CD14-positive monocyte (primary cell): ENCODE data around the gene TUBB2A. TPM values are rescaled to one million over a fixed set of nuclear protein-coding genes. Genes with fewer than 3 reads are reported as not detected.
A peak's percentile ranks its signal among the peaks of the same experiment; 100 is the strongest.
"Not testable (repeated sequence)": the region's sequence is repeated elsewhere in the genome, so short reads cannot be mapped to it uniquely, and the experiment has no call there.

ENCODE experiments used
- DNase-seq, 3 donors: peaks; one replicate each; pipeline ENCODE4 v3.0.0-alpha.2; 2011 to 2022
- H2AFZ ChIP-seq: 2 replicates; pipeline ENCODE4 v1.6.0; 2012; ENCODE audit warnings: mild to moderate bottlenecking, low read depth, low read length, inconsistent platforms; ENCODE audit not compliant: insufficient read depth, poor library complexity, severe bottlenecking
- H3K27ac ChIP-seq, 2 donors: 1 replicate in 1 of 2; 2 replicates in 1 of 2; pipeline ENCODE4 v1.5.1; 2012 to 2013; ENCODE audit warnings: low read length in 2 of 2, control low read depth in 1 of 2, inconsistent platforms in 1 of 2, low read depth in 1 of 2, mild to moderate bottlenecking in 1 of 2
- H3K27me3 ChIP-seq, 2 donors: one replicate each; pipeline versions ENCODE4 v1.6.0 to v1.6.1; 2011 to 2013; ENCODE audit warnings: low read length in 2 of 2; ENCODE audit not compliant: control insufficient read depth in 2 of 2, insufficient read depth in 2 of 2
- H3K36me3 ChIP-seq, 2 donors: replicated peaks in 1 of 2; 1 replicate in 1 of 2; 2 replicates in 1 of 2; pipeline versions ENCODE4 v1.5.1 to v1.6.1; 2012 to 2013; ENCODE audit warnings: low read length in 2 of 2, control low read depth in 1 of 2, inconsistent platforms in 1 of 2, mild to moderate bottlenecking in 1 of 2; ENCODE audit not compliant: insufficient read depth in 2 of 2, control insufficient read depth in 1 of 2
- H3K4me1 ChIP-seq, 2 donors: 1 replicate in 1 of 2; 2 replicates in 1 of 2; pipeline versions ENCODE4 v1.5.1 to v1.6.1; 2012 to 2013; ENCODE audit warnings: low read length in 2 of 2, control low read depth in 1 of 2, inconsistent platforms in 1 of 2, mild to moderate bottlenecking in 1 of 2, moderate library complexity in 1 of 2; ENCODE audit not compliant: insufficient read depth in 2 of 2, control insufficient read depth in 1 of 2
- H3K4me2 ChIP-seq: replicated peaks from 2 replicates; pipeline ENCODE3; 2012; ENCODE audit warnings: low read length, moderate library complexity, mild to moderate bottlenecking; ENCODE audit not compliant: poor library complexity, severe bottlenecking; ENCODE audit errors: extremely low read depth
- H3K4me3 ChIP-seq, 3 experiments: fragments of 200-600 bp in 1 of 3; sonication (generic) in 1 of 3; replicated peaks in 1 of 3; 1 replicate in 2 of 3; 2 replicates in 1 of 3; pipeline ENCODE4 v1.5.1; 2011 to 2013; ENCODE audit warnings: low read length in 3 of 3, mild to moderate bottlenecking in 3 of 3, control low read depth in 2 of 3, low read depth in 2 of 3, inconsistent platforms in 1 of 3, moderate library complexity in 1 of 3
- H3K79me2 ChIP-seq: 2 replicates; pipeline ENCODE4 v1.6.0; 2012; ENCODE audit warnings: mild to moderate bottlenecking, control low read depth, inconsistent platforms, low read length, moderate library complexity; ENCODE audit not compliant: insufficient read depth
- H3K9ac ChIP-seq: 2 replicates; pipeline ENCODE4 v1.6.0; 2017; ENCODE audit warnings: low read length, mild to moderate bottlenecking; ENCODE audit not compliant: insufficient read depth, poor library complexity, severe bottlenecking
- H3K9me3 ChIP-seq, 2 donors: replicated peaks in 1 of 2; 1 replicate in 1 of 2; 2 replicates in 1 of 2; pipeline versions ENCODE4 v1.5.1 to v1.6.1; 2012 to 2013; ENCODE audit warnings: low read length in 2 of 2, control low read depth in 1 of 2; ENCODE audit not compliant: control insufficient read depth in 1 of 2, insufficient read depth in 1 of 2
- H4K20me1 ChIP-seq: 2 replicates; pipeline ENCODE4 v1.6.0; 2012; ENCODE audit warnings: mild to moderate bottlenecking, low read length, control low read depth, moderate library complexity; ENCODE audit not compliant: insufficient read depth
- H3K27ac Mint-ChIP-seq, 7 donors: one replicate each; pipeline ENCODE4 v1.8.0; 2020; ENCODE audit warnings: mild to moderate bottlenecking in 7 of 7, mixed read lengths in 7 of 7, moderate library complexity in 6 of 7, inconsistent platforms in 2 of 7
- H3K27me3 Mint-ChIP-seq, 3 donors: one replicate each; pipeline ENCODE4 v1.8.0; 2021 to 2022; ENCODE audit warnings: low read depth in 3 of 3, mild to moderate bottlenecking in 3 of 3, mixed read lengths in 3 of 3, moderate library complexity in 3 of 3, inconsistent platforms in 1 of 3
- H3K36me3 Mint-ChIP-seq, 2 donors: one replicate each; pipeline ENCODE4 v1.8.0; 2020; ENCODE audit warnings: mixed read lengths in 2 of 2, inconsistent platforms in 1 of 2, mild to moderate bottlenecking in 1 of 2
- H3K4me1 Mint-ChIP-seq: one replicate; pipeline ENCODE4 v1.8.0; 2020; ENCODE audit warnings: mild to moderate bottlenecking, mixed read lengths
- H3K4me3 Mint-ChIP-seq, 2 donors: one replicate each; pipeline ENCODE4 v1.8.0; 2020; ENCODE audit warnings: mild to moderate bottlenecking in 2 of 2, mixed read lengths in 2 of 2, moderate library complexity in 1 of 2
- H3K9me3 Mint-ChIP-seq, 7 donors: one replicate each; pipeline ENCODE4 v1.8.0; 2020 to 2022; ENCODE audit warnings: mixed read lengths in 7 of 7, mild to moderate bottlenecking in 6 of 7, moderate library complexity in 6 of 7, inconsistent platforms in 2 of 7
- CTCF ChIP-seq: fragments of 200-600 bp; IDR thresholded peaks from one replicate; pipeline ENCODE4 v1.8.0; 2022; ENCODE audit warnings: antibody characterized with exemption, mild to moderate bottlenecking
- WGBS: methylation state at CpG from one replicate; pipeline ENCODE4 v1.1.5; 2013; ENCODE audit warnings: missing lambda C conversion rate; ENCODE audit not compliant: insufficient coverage; 5-methylcytosine and 5-hydroxymethylcytosine counted together
- intact Hi-C, 2 donors: fragments of 100-400 bp; cut with micrococcal nuclease; formaldehyde crosslinking; loops; one replicate each; pipeline versions ENCODE4 v1.15.0 to v1.15.1; 2023
- polyA plus RNA-seq, 3 donors: library from polyadenylated mRNA; depleted of rRNA in 1 of 3; unstranded in 2 of 3; stranded (reverse) in 1 of 3; fragments of 300-500 nt in 2 of 3; fragments of >200 nt in 1 of 3; fragmentation: Illumina TruSeq in 2 of 3; gene quantifications; 1 replicate in 2 of 3; 2 replicates in 1 of 3; pipeline ENCODE4 v1.2.3, GENCODE V29; 2012 to 2021

Gene TUBB2A
- polyA plus RNA-seq, 3 donors = 2.4 to 74.3 (median 4.2) TPM

- Mint-ChIP-seq H3K4me1 (peaks cover 30% of the 10 kb centered on the region), H3K27me3 (peaks cover 0 to 2% (median 0%) of the 10 kb centered on the region in 3 donors), H3K27ac (peak overlapping the region; percentile 78 to 93 (median 90)), H3K36me3 (peaks cover 9 to 11% of the 10 kb centered on the region in 2 donors), H3K4me3 (peak overlapping the region in 1 of 2 donors; percentile 28), H3K9me3 (no peaks in the 10 kb centered on the region)
- Histone ChIP-seq H3K4me1 (peaks cover 26 to 33% of the 10 kb centered on the region in 2 donors), H3K9me3 (no peaks in the 10 kb centered on the region), H3K27me3 (no peaks in the 10 kb centered on the region), H3K9ac (no peak overlapping the region), H3K36me3 (no peaks in the 10 kb centered on the region), H3K4me2 (peak overlapping the region; percentile 68), H4K20me1 (no peaks in the 10 kb centered on the region), H3K79me2 (no peaks in the 10 kb centered on the region), H2AFZ (no peak overlapping the region), H3K4me3 (no peak overlapping the region), H3K27ac (peak overlapping the region; percentile 60 to 74)
- 57% methylated on average over 1 of the region's 1 CpG for WGBS
- intact Hi-C loops = no loop called here
- peak; percentile 42 to 66 (median 65) for DNase-seq
- TF ChIP-seq CTCF = no peak
Observed at GRCh38 chr6:3138341-3138740, 19.0 kb downstream of the TUBB2A start.

GRCh38 chr6:3137873-3138272, 19.5 kb downstream of the TUBB2A start:
- H3K36me3 ChIP-seq, DNase-seq, intact Hi-C loops, H3K27me3 Mint-ChIP-seq, H2AFZ ChIP-seq, H3K79me2 ChIP-seq, H3K9ac ChIP-seq, H3K4me2 ChIP-seq, H3K36me3 Mint-ChIP-seq, H3K9me3 ChIP-seq, H3K4me3 Mint-ChIP-seq, H3K9me3 Mint-ChIP-seq, H3K27me3 ChIP-seq, H4K20me1 ChIP-seq, H3K4me3 ChIP-seq: not testable (repeated sequence)
- WGBS = no CpG with 5 or more reads among the region's 6 CpGs
- Mint-ChIP-seq H3K4me1 (peaks cover 30% of the 10 kb centered on the region), H3K27ac (peak overlapping the region; percentile 43 to 90 (median 80))
- Histone ChIP-seq H3K4me1 (peaks cover 26 to 33% of the 10 kb centered on the region in 2 donors), H3K27ac (peak overlapping the region in 1 of 2 donors; percentile 74)
